ENCODE results near the gene MRGPRE.

- TF ChIP-seq CTCF (IDR thresholded peaks at IDR 0.05): no peak
- TF ChIP-seq POLR2A (IDR thresholded peaks at IDR 0.05): no peak
Observed at GRCh38 chr11:3181725-3182461, 50.3 kb downstream of the MRGPRE start.

All from upper lobe of left lung (tissue), 4 donors.